IMR-90 (cell line): ENCODE data around the gene AFMID. TPM values are rescaled to one million over a fixed set of nuclear protein-coding genes. Genes with fewer than 3 reads are reported as not detected.

ENCODE experiments used
- ATAC-seq: fragments of 200-7000 bp; cut with Tn5 transposase; 2 replicates; pipeline ENCODE4 v1.9.1; 2020; ENCODE audit warnings: low read depth, mild to moderate bottlenecking, moderate library complexity
- BruUV-seq: library from RNA; stranded (reverse); fragments of 400-500 nt; replicated peaks from 2 replicates; lab custom pipeline; 2021; lab: Mats Ljungman, UMichigan
- CTCF ChIA-PET: fragments of 300-600 bp; formaldehyde crosslinking; extraction: SDS; loops from one replicate; lab custom pipeline; 2021; ENCODE audit warnings: antibody characterized with exemption; lab: Yijun Ruan, JAX
- POLR2A ChIA-PET: fragments of 300-600 bp; sonication (Branson Sonifier 250); formaldehyde crosslinking; loops from one replicate; lab custom pipeline; 2022; ENCODE audit warnings: antibody characterized with exemption; ENCODE audit not compliant: unreplicated experiment; lab: Charles Lee
- DNase-seq: peaks from one replicate; pipeline ENCODE4 v3.0.0; 2013
- H2AFZ ChIP-seq: replicated peaks from 2 replicates; pipeline ENCODE3; 2013; ENCODE audit warnings: low read length, mild to moderate bottlenecking; ENCODE audit not compliant: poor library complexity
- H2AK5ac ChIP-seq: 2 replicates; pipeline ENCODE4 v1.6.1; 2013; ENCODE audit warnings: low read depth, low read length, inconsistent platforms
- H2AK9ac ChIP-seq: replicated peaks from 2 replicates; pipeline ENCODE3; 2013; ENCODE audit warnings: mild to moderate bottlenecking, low read depth, low read length, moderate library complexity; ENCODE audit not compliant: poor library complexity
- H2BK120ac ChIP-seq: 2 replicates; pipeline ENCODE4 v1.6.1; 2013; ENCODE audit warnings: low read depth, low read length, inconsistent platforms
- H2BK15ac ChIP-seq: 3 replicates; pipeline ENCODE4 v1.6.1; 2013; ENCODE audit warnings: low read depth, low read length, inconsistent platforms
- H2BK20ac ChIP-seq: 2 replicates; pipeline ENCODE4 v1.6.1; 2013; ENCODE audit warnings: low read depth, mild to moderate bottlenecking, inconsistent platforms, low read length, moderate library complexity
- H2BK5ac ChIP-seq: 2 replicates; pipeline ENCODE4 v1.6.1; 2013; ENCODE audit warnings: mild to moderate bottlenecking, low read depth, low read length, inconsistent platforms; ENCODE audit not compliant: poor library complexity, severe bottlenecking
- H3K14ac ChIP-seq: replicated peaks from 2 replicates; pipeline ENCODE4 v1.6.1; 2013; ENCODE audit warnings: low read depth, low read length, inconsistent platforms
- H3K18ac ChIP-seq: 2 replicates; pipeline ENCODE4 v1.6.1; 2013; ENCODE audit warnings: low read depth, low read length, control low read depth
- H3K23ac ChIP-seq: 2 replicates; pipeline ENCODE4 v1.6.1; 2013; ENCODE audit warnings: low read depth, low read length, inconsistent platforms
- H3K27ac ChIP-seq: 2 replicates; pipeline ENCODE4 v1.5.1; 2013; ENCODE audit warnings: mild to moderate bottlenecking, control low read depth, low read length; ENCODE audit not compliant: insufficient read depth
- H3K27me3 ChIP-seq: 2 replicates; pipeline ENCODE4 v1.6.1; 2013; ENCODE audit warnings: low read length; ENCODE audit not compliant: control insufficient read depth, insufficient read depth
- H3K36me3 ChIP-seq: 2 replicates; pipeline ENCODE4 v1.6.1; 2013; ENCODE audit warnings: low read length, mixed read lengths; ENCODE audit not compliant: control insufficient read depth, insufficient read depth
- H3K4ac ChIP-seq: 2 replicates; pipeline ENCODE4 v1.6.1; 2013; ENCODE audit warnings: low read depth, low read length, inconsistent platforms
- H3K4me1 ChIP-seq: 2 replicates; pipeline ENCODE4 v1.6.1; 2013; ENCODE audit warnings: low read length, mixed read lengths; ENCODE audit not compliant: control insufficient read depth, insufficient read depth
- H3K4me2 ChIP-seq: 2 replicates; pipeline ENCODE4 v1.6.1; 2013; ENCODE audit warnings: low read depth, mild to moderate bottlenecking, control low read depth, low read length, moderate library complexity
- H3K4me3 ChIP-seq: 2 replicates; pipeline ENCODE4 v1.5.1; 2013; ENCODE audit warnings: low read depth, mild to moderate bottlenecking, control low read depth, low read length, moderate library complexity; ENCODE audit not compliant: insufficient read depth
- H3K56ac ChIP-seq: 2 replicates; pipeline ENCODE4 v1.6.1; 2013; ENCODE audit warnings: low read length, inconsistent platforms; ENCODE audit not compliant: insufficient read depth; ENCODE audit errors: extremely low read depth
- H3K79me1 ChIP-seq, 2 experiments: 2 replicates each; pipeline ENCODE4 v1.6.1; 2013; ENCODE audit warnings: low read length in 2 of 2, inconsistent platforms in 1 of 2, low read depth in 1 of 2
- H3K9ac ChIP-seq: 2 replicates; pipeline ENCODE4 v1.6.1; 2013; ENCODE audit warnings: low read depth, low read length, control low read depth
- H3K9me1 ChIP-seq: 2 replicates; pipeline ENCODE4 v1.6.1; 2013; ENCODE audit warnings: low read length, inconsistent platforms; ENCODE audit not compliant: insufficient read depth
- H3K9me3 ChIP-seq: 2 replicates; pipeline ENCODE4 v1.6.1; 2013; ENCODE audit warnings: low read length; ENCODE audit not compliant: control insufficient read depth, insufficient read depth
- H4K20me1 ChIP-seq: 2 replicates; pipeline ENCODE4 v1.6.1; 2013; ENCODE audit warnings: low read length, inconsistent platforms; ENCODE audit not compliant: insufficient read depth
- H4K5ac ChIP-seq: 2 replicates; pipeline ENCODE4 v1.6.1; 2013; ENCODE audit warnings: mild to moderate bottlenecking, low read depth, low read length, control low read depth
- H4K8ac ChIP-seq, 2 experiments: 2 replicates each; pipeline ENCODE4 v1.6.1; 2013; ENCODE audit warnings: low read depth in 2 of 2, low read length in 2 of 2, control low read depth in 1 of 2, inconsistent platforms in 1 of 2
- H4K91ac ChIP-seq: 2 replicates; pipeline ENCODE4 v1.6.1; 2013; ENCODE audit warnings: low read depth, low read length, inconsistent platforms; ENCODE audit not compliant: insufficient read depth
- MAZ ChIP-seq: IDR thresholded peaks from 2 replicates; pipeline ENCODE4 v1.6.1; 2012; ENCODE audit warnings: low read depth, mild to moderate bottlenecking, low read length, improper control_type of control experiment, moderate library complexity, borderline replicate concordance
- NFE2L2 ChIP-seq: fragments of 150-350 bp; IDR thresholded peaks from 2 replicates; pipeline ENCODE4 v1.6.1; 2016; ENCODE audit warnings: low read depth, mild to moderate bottlenecking, low read length
- USF2 ChIP-seq: fragments of 150-350 bp; IDR thresholded peaks from 2 replicates; pipeline ENCODE4 v1.6.1; 2017; ENCODE audit warnings: mild to moderate bottlenecking, antibody characterized with exemption, low read length, low read depth
- WGBS, 2 experiments: methylation state at CpG; one replicate each; pipeline versions ENCODE4 v1.1.5 to v1.1.7; 2013; ENCODE audit warnings: missing lambda C conversion rate in 2 of 2; ENCODE audit not compliant: insufficient read length in 1 of 2; ENCODE audit errors: extremely low coverage in 2 of 2; 5-methylcytosine and 5-hydroxymethylcytosine counted together
- dilution Hi-C: fragments of 300-500 bp; cut with HindIII; formaldehyde crosslinking; loops from one replicate; pipeline ENCODE4 v1.14.3; 2018; ENCODE audit warnings: low sequenced_read_pairs; ENCODE audit not compliant: unreplicated experiment
- in situ Hi-C: fragments of 300-500 bp; cut with MboI; formaldehyde crosslinking; loops from 3 replicates; pipeline ENCODE4 v1.14.3; 2019; ENCODE audit warnings: low sequenced_read_pairs, inconsistent platforms, mixed read lengths
- intact Hi-C: fragments of 100-400 bp; cut with micrococcal nuclease; formaldehyde crosslinking; loops from 2 replicates; pipeline ENCODE4 v1.10.0; 2022
- polyA plus RNA-seq, 3 experiments: library from polyadenylated mRNA; depleted of rRNA; stranded (reverse); fragments of >200 nt; gene quantifications; 2 replicates each; pipeline ENCODE4 v1.2.3, GENCODE V29; 2012; ENCODE audit warnings: low replicate concordance in 1 of 3
- total RNA-seq: library from RNA; depleted of rRNA; stranded (reverse); fragments of >200 nt; gene quantifications from 2 replicates; pipeline ENCODE4 v1.2.3, GENCODE V29; 2012

The AFMID gene
- total and polyA plus RNA-seq, 2 of the 4 experiments (the other 2 are of a cell fraction), result 41.0 to 65.1 TPM

- no peaks in the 10 kb centered on the region for H3K9me3 ChIP-seq
- no peak overlapping the region for H2BK5ac ChIP-seq
- H3K56ac ChIP-seq, result no peak overlapping the region; the same call in 1 of the 2 replicates
- H4K8ac ChIP-seq, result no peak overlapping the region
- no peak overlapping the region for H2AK9ac ChIP-seq
- H3K27me3 ChIP-seq, result peaks cover 38% of the 10 kb centered on the region
- H3K36me3 ChIP-seq, result no peaks in the 10 kb centered on the region
- 67% methylated on average over 2 of the region's 13 CpGs; no CpG with 5 or more reads in 1 of the 2 experiments for WGBS, 2 experiments
- BruUV-seq, result no TSS peak
- in situ Hi-C loops (no loop called here), dilution Hi-C loops (no loop called here), intact Hi-C loops (no loop called here)
- H3K27ac ChIP-seq, result no peak overlapping the region
- no peak overlapping the region for H2AK5ac ChIP-seq
- CTCF ChIA-PET, result no interaction called here
- no peaks in the 10 kb centered on the region for H3K9me1 ChIP-seq
- H3K4ac ChIP-seq, result no peak overlapping the region
- no peak overlapping the region for H3K23ac ChIP-seq
- H3K9ac ChIP-seq, result no peak overlapping the region
- no peak for ATAC-seq
- no peak for TF ChIP-seq NFE2L2
- no peak for TF ChIP-seq MAZ
- no peak for TF ChIP-seq USF2
- H3K4me3 ChIP-seq, result no peak overlapping the region
- H3K14ac ChIP-seq, result no peak overlapping the region
- no peaks in the 10 kb centered on the region for H3K79me1 ChIP-seq
- POLR2A ChIA-PET, result no interaction called here
- H4K20me1 ChIP-seq, result no peaks in the 10 kb centered on the region
- no peak overlapping the region for H2BK20ac ChIP-seq
- H4K5ac ChIP-seq, result no peak overlapping the region
- no peak overlapping the region for H2BK15ac ChIP-seq
- no peak for DNase-seq
- no peak overlapping the region for H4K91ac ChIP-seq
- H2BK120ac ChIP-seq, result no peak overlapping the region
- H3K4me2 ChIP-seq, result no peak overlapping the region
- H2AFZ ChIP-seq, result peak overlapping the region; percentile 58
- H3K4me1 ChIP-seq, result no peaks in the 10 kb centered on the region
- H3K18ac ChIP-seq, result no peak overlapping the region
Observed at GRCh38 chr17:78230252-78230962, 43.2 kb downstream of the AFMID start.
